Skeletal muscle tissue (tissue), 4 donors: ENCODE measurements around the gene POLK. TPM values are rescaled to one million over a fixed set of nuclear protein-coding genes. Genes with fewer than 3 reads are reported as not detected.

Experiments
- H3K27ac ChIP-seq: one replicate; pipeline ENCODE4 v1.7.0; 2013; ENCODE audit warnings: mild to moderate bottlenecking, low read depth, low read length, inconsistent platforms
- H3K27me3 ChIP-seq, 3 donors: one replicate each; pipeline ENCODE4 v1.7.0; 2013; ENCODE audit warnings: low read length in 3 of 3; ENCODE audit not compliant: control insufficient read depth in 3 of 3, insufficient read depth in 3 of 3
- H3K36me3 ChIP-seq, 3 donors: one replicate each; pipeline ENCODE4 v1.7.0; 2013; ENCODE audit warnings: low read length in 3 of 3; ENCODE audit not compliant: control insufficient read depth in 3 of 3, insufficient read depth in 3 of 3
- H3K4me1 ChIP-seq, 3 donors: one replicate each; pipeline ENCODE4 v1.7.0; 2013; ENCODE audit warnings: low read length in 3 of 3, mild to moderate bottlenecking in 3 of 3; ENCODE audit not compliant: control insufficient read depth in 3 of 3, insufficient read depth in 3 of 3
- H3K4me3 ChIP-seq, 3 donors: one replicate each; pipeline ENCODE4 v1.7.0; 2013; ENCODE audit warnings: low read length in 3 of 3
- H3K9ac ChIP-seq, 3 donors: one replicate each; pipeline ENCODE4 v1.7.0; 2013; ENCODE audit warnings: low read length in 3 of 3, mild to moderate bottlenecking in 3 of 3, moderate library complexity in 2 of 3, low read depth in 1 of 3
- H3K9me3 ChIP-seq, 3 donors: one replicate each; pipeline ENCODE4 v1.7.0; 2013; ENCODE audit warnings: low read length in 3 of 3; ENCODE audit not compliant: control insufficient read depth in 3 of 3
- total RNA-seq: library from RNA; depleted of rRNA; stranded (reverse); fragments of >200 nt; gene quantifications from one replicate; pipeline ENCODE4 v1.2.3, GENCODE V29; 2014
- donor health status: Osteomylitis.

POLK gene
- total RNA-seq, 1 donor from 2014 or later = 20.4 TPM

- H3K27me3 ChIP-seq = no peaks in the 10 kb centered on the region
- no peaks in the 10 kb centered on the region for H3K4me1 ChIP-seq
- no peaks in the 10 kb centered on the region for H3K36me3 ChIP-seq
- no peak overlapping the region for H3K9ac ChIP-seq
- no peak overlapping the region for H3K27ac ChIP-seq
- no peak overlapping the region for H3K4me3 ChIP-seq
- no peaks in the 10 kb centered on the region for H3K9me3 ChIP-seq
These were observed 110.9 kb downstream of the POLK start for GRCh38 chr5:75622564-75622963.

DNA sequence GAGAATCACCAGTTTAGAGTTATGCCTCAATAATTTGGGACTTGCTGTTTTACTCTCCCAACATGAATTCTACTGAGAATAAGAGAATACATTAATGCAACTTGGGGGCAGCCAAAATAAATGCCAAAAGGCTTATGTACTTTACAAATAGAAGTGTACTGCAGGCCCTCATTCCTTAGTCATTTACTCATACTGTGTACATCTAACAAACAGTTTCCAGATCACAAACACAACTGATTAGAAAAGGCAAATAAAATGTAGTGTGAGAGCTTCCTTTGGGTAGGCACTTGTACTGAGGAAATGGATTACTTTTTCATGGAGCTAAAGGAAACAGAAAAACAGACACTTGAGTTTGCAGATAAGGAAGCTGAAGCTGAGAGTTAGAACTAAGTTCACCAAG is 112.2 kb downstream of the POLK start:
- Histone ChIP-seq H3K9ac (no peak overlapping the region), H3K9me3 (no peaks in the 10 kb centered on the region), H3K27ac (no peak overlapping the region), H3K4me1 (no peaks in the 10 kb centered on the region), H3K36me3 (no peaks in the 10 kb centered on the region), H3K27me3 (no peaks in the 10 kb centered on the region), H3K4me3 (no peak overlapping the region)

GRCh38 chr5:75626959-75627358 is 115.3 kb downstream of the POLK start:
- no peak overlapping the region for H3K9ac ChIP-seq
- no peaks in the 10 kb centered on the region for H3K36me3 ChIP-seq
- H3K4me1 ChIP-seq = no peaks in the 10 kb centered on the region

GRCh38 chr5:75627801-75628200 is 116.1 kb downstream of the POLK start:
- H3K27ac ChIP-seq = no peak overlapping the region
- no peaks in the 10 kb centered on the region for H3K4me1 ChIP-seq
- H3K9ac ChIP-seq = no peak overlapping the region
- H3K4me3 ChIP-seq = no peak overlapping the region
- no peaks in the 10 kb centered on the region for H3K36me3 ChIP-seq
- no peaks in the 10 kb centered on the region for H3K27me3 ChIP-seq
- H3K9me3 ChIP-seq = no peaks in the 10 kb centered on the region

More at GRCh38 chr5:75626959-75627358, 115.3 kb downstream of the POLK start:
- no peak overlapping the region for H3K4me3 ChIP-seq
- H3K9me3 ChIP-seq = no peaks in the 10 kb centered on the region
- H3K27ac ChIP-seq = no peak overlapping the region
- no peaks in the 10 kb centered on the region for H3K27me3 ChIP-seq

GRCh38 chr5:75630875-75631274 is 119.2 kb downstream of the POLK start:
- Histone ChIP-seq H3K4me3 (no peak overlapping the region), H3K9ac (no peak overlapping the region), H3K27me3 (no peaks in the 10 kb centered on the region)

DNA sequence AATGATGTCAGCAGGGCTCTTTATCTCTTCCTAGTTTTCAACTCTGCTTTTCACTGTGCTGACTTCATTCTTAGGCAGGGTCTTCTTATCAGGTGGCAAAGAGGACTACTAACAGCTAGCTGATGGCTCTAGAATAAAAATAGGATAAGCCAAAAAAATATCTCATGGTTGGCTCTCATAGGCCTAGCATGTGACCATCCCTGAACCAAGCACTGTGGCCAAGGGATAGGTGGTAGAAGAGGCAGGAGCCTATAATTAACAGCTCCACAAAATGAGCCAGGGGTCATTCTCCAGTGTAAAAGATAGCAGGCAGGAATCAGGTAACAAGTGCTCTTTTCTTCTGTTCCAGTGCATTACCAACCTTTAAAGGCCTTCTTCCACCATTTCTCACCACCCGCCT is 120.6 kb downstream of the POLK start:
- Histone ChIP-seq H3K27ac (no peak overlapping the region), H3K9me3 (peaks cover 0 to 2% (median 0%) of the 10 kb centered on the region in 3 donors), H3K4me3 (no peak overlapping the region), H3K9ac (no peak overlapping the region), H3K27me3 (no peaks in the 10 kb centered on the region), H3K36me3 (no peaks in the 10 kb centered on the region), H3K4me1 (no peaks in the 10 kb centered on the region)

More at GRCh38 chr5:75630875-75631274, 119.2 kb downstream of the POLK start:
- H3K27ac ChIP-seq = no peak overlapping the region
- no peaks in the 10 kb centered on the region for H3K36me3 ChIP-seq
- H3K4me1 ChIP-seq = no peaks in the 10 kb centered on the region
- peaks cover 0 to 2% (median 0%) of the 10 kb centered on the region in 3 donors for H3K9me3 ChIP-seq

GRCh38 chr5:75637949-75638348 is 126.3 kb downstream of the POLK start:
- H3K27me3 ChIP-seq = no peaks in the 10 kb centered on the region

DNA sequence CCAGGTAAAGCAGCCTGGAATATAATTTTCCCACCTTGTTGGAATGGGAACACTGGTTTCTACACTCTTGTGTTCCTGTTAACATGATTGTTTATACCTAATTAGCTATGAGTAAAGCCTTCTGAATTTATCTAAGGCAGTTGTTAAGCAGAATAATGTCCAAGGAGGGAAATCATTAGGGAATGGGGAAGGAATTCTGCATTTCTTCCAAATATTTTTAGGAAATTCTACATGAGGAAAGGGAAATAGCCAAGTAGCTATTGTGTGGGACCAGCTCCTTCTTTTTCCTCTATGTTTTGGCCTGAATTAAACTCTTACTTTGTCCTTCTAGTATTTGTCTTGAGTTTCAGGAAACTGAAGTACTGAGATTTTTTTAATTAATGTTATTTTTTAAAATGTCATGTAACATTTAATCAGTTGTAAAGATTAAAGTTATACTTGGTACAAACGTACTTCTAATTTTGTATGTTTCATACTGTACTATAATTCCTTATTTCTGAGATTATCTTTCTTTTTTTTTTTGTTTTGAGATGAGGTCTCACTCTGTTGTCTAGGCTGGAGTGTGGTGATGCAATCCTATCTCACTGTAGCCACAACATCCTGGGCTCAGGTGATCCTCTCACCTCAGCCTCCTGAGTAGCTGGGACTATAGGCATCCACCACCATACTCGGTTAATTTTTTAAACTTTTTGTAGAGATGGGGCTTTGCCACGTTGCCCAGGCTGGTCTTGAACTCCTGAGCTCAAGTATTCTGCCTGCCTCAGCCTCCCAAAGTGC is 128.0 kb downstream of the POLK start:
- no peaks in the 10 kb centered on the region for H3K27me3 ChIP-seq
- no peak overlapping the region for H3K27ac ChIP-seq
- no peak overlapping the region for H3K9ac ChIP-seq
- H3K4me3 ChIP-seq = no peak overlapping the region
- no peaks in the 10 kb centered on the region for H3K4me1 ChIP-seq
- H3K36me3 ChIP-seq = no peaks in the 10 kb centered on the region
- peaks cover 0 to 2% (median 0%) of the 10 kb centered on the region in 3 donors for H3K9me3 ChIP-seq

More at GRCh38 chr5:75637949-75638348, 126.3 kb downstream of the POLK start:
- Histone ChIP-seq H3K27ac (no peak overlapping the region), H3K4me3 (no peak overlapping the region), H3K4me1 (no peaks in the 10 kb centered on the region), H3K9me3 (peaks cover 0 to 2% (median 0%) of the 10 kb centered on the region in 3 donors), H3K9ac (no peak overlapping the region), H3K36me3 (no peaks in the 10 kb centered on the region)

- Histone ChIP-seq H3K4me1 (no peaks in the 10 kb centered on the region), H3K27ac (no peak overlapping the region), H3K4me3 (no peak overlapping the region), H3K9me3 (peaks cover 0 to 2% (median 0%) of the 10 kb centered on the region in 3 donors), H3K9ac (no peak overlapping the region), H3K27me3 (no peaks in the 10 kb centered on the region), H3K36me3 (no peaks in the 10 kb centered on the region)
These were observed 128.7 kb downstream of the POLK start for GRCh38 chr5:75640395-75640794.

DNA sequence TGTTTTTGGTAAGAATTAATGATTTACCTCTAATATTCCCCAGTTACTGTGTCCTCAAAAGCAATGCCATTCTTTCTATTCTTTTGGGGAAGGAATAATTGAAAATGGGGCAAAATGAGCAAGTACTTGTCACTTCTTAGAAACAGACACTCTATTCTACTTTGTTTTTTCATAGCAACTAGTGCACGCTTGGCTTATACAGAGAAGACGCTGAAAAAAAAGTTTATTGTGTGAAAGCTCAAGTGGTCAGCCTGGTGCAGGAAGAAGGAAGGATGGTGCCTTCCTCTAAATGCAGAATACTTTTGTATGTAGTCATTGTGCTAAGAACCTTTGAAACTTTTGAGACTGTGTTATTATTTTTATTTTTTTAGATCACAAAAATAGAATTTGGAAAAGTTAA is 129.1 kb downstream of the POLK start:
- Histone ChIP-seq H3K4me3 (no peak overlapping the region), H3K9ac (no peak overlapping the region), H3K36me3 (no peaks in the 10 kb centered on the region), H3K9me3 (peaks cover 0 to under 1% (median 0%) of the 10 kb centered on the region in 3 donors), H3K27ac (no peak overlapping the region), H3K4me1 (no peaks in the 10 kb centered on the region), H3K27me3 (no peaks in the 10 kb centered on the region)
